Ovary (tissue), 1 donor: ENCODE measurements around the gene TPSB2.
"Not testable (repeated sequence)": the region's sequence is repeated elsewhere in the genome, so short reads cannot be mapped to it uniquely, and the experiment has no call there.

Experiments used
- EP300 ChIP-seq: sonication (generic); formaldehyde crosslinking; IDR thresholded peaks from one replicate; pipeline ENCODE4 v1.6.1; 2017; ENCODE audit warnings: antibody characterized with exemption
- POLR2A ChIP-seq: fragments of 450-650 bp; IDR thresholded peaks from one replicate; pipeline ENCODE4 v1.6.1; 2017; ENCODE audit warnings: antibody characterized with exemption, mild to moderate bottlenecking, moderate library complexity

DNA sequence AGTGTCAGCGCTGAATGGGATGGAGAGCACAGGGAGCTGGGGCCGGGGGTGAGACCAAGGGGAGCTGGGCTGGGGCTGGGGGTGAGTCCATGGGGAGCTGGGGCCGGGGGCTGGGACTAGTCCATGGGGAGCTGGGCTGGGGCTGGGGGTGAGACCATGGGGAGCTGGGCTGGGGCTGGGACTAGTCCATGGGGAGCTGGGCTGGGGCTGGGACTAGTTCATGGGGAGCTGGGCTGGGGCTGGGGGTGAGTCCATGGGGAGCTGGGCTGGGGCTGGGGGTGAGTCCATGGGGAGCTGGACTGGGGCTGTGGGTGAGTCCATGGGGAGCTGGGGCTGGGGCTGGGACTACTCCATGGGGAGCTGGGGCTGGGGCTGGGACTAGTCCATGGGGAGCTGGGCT is 24.8 kb upstream of the TPSB2 start:
- not testable (repeated sequence) for TF ChIP-seq POLR2A, EP300
